HEK293T (cell line): ENCODE results near the gene PTPN13.

Experiments used
- BHLHE40 ChIP-seq: fragments of 450-650 bp; IDR thresholded peaks from 2 replicates; pipeline ENCODE4 v1.6.1; 2016; ENCODE audit warnings: mild to moderate bottlenecking, moderate library complexity, borderline replicate concordance
- HDGF ChIP-seq: fragments of 450-650 bp; IDR thresholded peaks from 2 replicates; pipeline ENCODE4 v1.6.1; 2017; ENCODE audit warnings: antibody characterized with exemption, borderline replicate concordance
- NFRKB ChIP-seq: fragments of 450-650 bp; IDR thresholded peaks from 2 replicates; pipeline ENCODE4 v1.6.1; 2016; ENCODE audit warnings: mild to moderate bottlenecking, moderate library complexity

- TF ChIP-seq NFRKB = no peak
- no peak for TF ChIP-seq HDGF
- no peak for TF ChIP-seq BHLHE40
Observed at GRCh38 chr4:86558258-86558657, 35.9 kb upstream of the PTPN13 start.
